ENCODE data around the gene CXXC5. TPM values are rescaled to one million over a fixed set of nuclear protein-coding genes. Genes with fewer than 3 reads are reported as not detected.
A peak's percentile ranks its signal among the peaks of the same experiment; 100 is the strongest.

The CXXC5 gene
- total RNA-seq, 1 donor from 2014 or later: 51.8 TPM

GRCh38 chr5:139689631-139690063 lies 41.5 kb downstream of the CXXC5 start:
- Histone ChIP-seq H3K36me3 (no peaks in the 10 kb centered on the region), H3K27ac (peak overlapping the region; percentile 85), H3K27me3 (no peaks in the 10 kb centered on the region), H3K9me3 (no peaks in the 10 kb centered on the region), H3K4me1 (peaks cover 48% of the 10 kb centered on the region), H3K4me3 (no peak overlapping the region)
- DNase-seq (ENCODE audit: extremely low spot score in 2 of 2): no peak
- no peak for TF ChIP-seq POLR2A (IDR thresholded peaks at IDR 0.05)
- no peak for TF ChIP-seq POLR2AphosphoS5 (IDR thresholded peaks at IDR 0.05; ENCODE audit: insufficient read depth in 1 of 2, low read depth in 1 of 2)
- TF ChIP-seq CTCF (IDR thresholded peaks at IDR 0.05): no peak
- intact Hi-C loops (cut with DNase I): loop anchor here (5.0 kb wide), 1 partner anchor 52 kb away; no protein-coding TSS in a partner anchor

GRCh38 chr5:139690064-139690802 lies 42.1 kb downstream of the CXXC5 start:
- Histone ChIP-seq H3K4me3 (no peak overlapping the region), H3K9me3 (no peaks in the 10 kb centered on the region), H3K27ac (peak overlapping the region; percentile 85), H3K4me1 (peaks cover 48% of the 10 kb centered on the region), H3K27me3 (no peaks in the 10 kb centered on the region), H3K36me3 (no peaks in the 10 kb centered on the region)
- TF ChIP-seq POLR2AphosphoS5 (IDR thresholded peaks at IDR 0.05; ENCODE audit: insufficient read depth in 1 of 2, low read depth in 1 of 2) (peak in 1 of 2 donors; percentile 76), POLR2A (IDR thresholded peaks at IDR 0.05) (no peak), CTCF (IDR thresholded peaks at IDR 0.05) (peak in 2 of 3 experiments; percentile 15 to 55)
- no peak for DNase-seq (ENCODE audit: extremely low spot score in 2 of 2)
- intact Hi-C loops (cut with DNase I): no loop called here

- Histone ChIP-seq H3K4me3 (no peak overlapping the region), H3K27ac (peak overlapping the region; percentile 85), H3K9me3 (no peaks in the 10 kb centered on the region), H3K27me3 (no peaks in the 10 kb centered on the region), H3K4me1 (peaks cover 54% of the 10 kb centered on the region), H3K36me3 (no peaks in the 10 kb centered on the region)
- TF ChIP-seq POLR2A (IDR thresholded peaks at IDR 0.05) (no peak), POLR2AphosphoS5 (IDR thresholded peaks at IDR 0.05; ENCODE audit: insufficient read depth in 1 of 2, low read depth in 1 of 2) (peak in 1 of 2 donors; percentile 37)
- intact Hi-C loops (cut with DNase I): no loop called here
- no peak for DNase-seq (ENCODE audit: extremely low spot score in 2 of 2)
Observed at GRCh38 chr5:139690803-139691629, 42.9 kb downstream of the CXXC5 start.

- H3K4me1 ChIP-seq: peaks cover 65% of the 10 kb centered on the region
- intact Hi-C loops (cut with DNase I): no loop called here
- no peak for DNase-seq (ENCODE audit: extremely low spot score in 2 of 2)
- peak overlapping the region; percentile 24 for H3K27ac ChIP-seq
- no peak for TF ChIP-seq POLR2A (IDR thresholded peaks at IDR 0.05)
- no peak for TF ChIP-seq CTCF (IDR thresholded peaks at IDR 0.05)
- no peak for TF ChIP-seq POLR2AphosphoS5 (IDR thresholded peaks at IDR 0.05; ENCODE audit: insufficient read depth in 1 of 2, low read depth in 1 of 2)
- H3K27me3 ChIP-seq: no peaks in the 10 kb centered on the region
- H3K4me3 ChIP-seq: no peak overlapping the region
- no peaks in the 10 kb centered on the region for H3K9me3 ChIP-seq
- H3K36me3 ChIP-seq: no peaks in the 10 kb centered on the region
Observed at GRCh38 chr5:139692148-139692547, 44.0 kb downstream of the CXXC5 start.

- DNase-seq (ENCODE audit: extremely low spot score in 2 of 2): no peak
- no peak overlapping the region for H3K4me3 ChIP-seq
- no peaks in the 10 kb centered on the region for H3K27me3 ChIP-seq
- H3K4me1 ChIP-seq: peaks cover 71% of the 10 kb centered on the region
- H3K36me3 ChIP-seq: no peaks in the 10 kb centered on the region
- intact Hi-C loops (cut with DNase I): no loop called here
- no peaks in the 10 kb centered on the region for H3K9me3 ChIP-seq
- peak overlapping the region; percentile 24 for H3K27ac ChIP-seq
- TF ChIP-seq POLR2AphosphoS5 (IDR thresholded peaks at IDR 0.05; ENCODE audit: insufficient read depth in 1 of 2, low read depth in 1 of 2) (no peak), CTCF (IDR thresholded peaks at IDR 0.05) (no peak), POLR2A (IDR thresholded peaks at IDR 0.05) (no peak)
Observed at GRCh38 chr5:139692679-139693308, 44.6 kb downstream of the CXXC5 start.
